Stomach (tissue), 4 donors: ENCODE data around the gene HOXD4.

Experiments used
- CTCF ChIP-seq, 7 experiments: fragments of 450-650 bp in 4 of 7; fragments of 200-600 bp in 3 of 7; sonication (generic) in 3 of 7; IDR thresholded peaks; one replicate each; pipeline ENCODE4 v1.5.1; 2016 to 2019; ENCODE audit warnings: antibody characterized with exemption in 7 of 7, control low read depth in 2 of 7, mild to moderate bottlenecking in 1 of 7
- EP300 ChIP-seq: sonication (generic); formaldehyde crosslinking; IDR thresholded peaks from one replicate; pipeline ENCODE4 v1.6.1; 2017; ENCODE audit warnings: antibody characterized with exemption
- POLR2A ChIP-seq, 4 donors: fragments of 450-650 bp; IDR thresholded peaks; one replicate each; pipeline ENCODE4 v1.6.1; 2016; ENCODE audit warnings: antibody characterized with exemption in 4 of 4, control low read depth in 2 of 4, mild to moderate bottlenecking in 1 of 4, moderate library complexity in 1 of 4

- TF ChIP-seq EP300 (no peak), CTCF (IDR thresholded peaks at IDR 0.05) (no peak), POLR2A (IDR thresholded peaks at IDR 0.05) (no peak)
Observed at GRCh38 chr2:176139661-176140512, 11.5 kb upstream of the HOXD4 start.
